Body of pancreas (tissue), 4 donors: ENCODE results near the gene HIP1R. TPM values are rescaled to one million over a fixed set of nuclear protein-coding genes. Genes with fewer than 3 reads are reported as not detected.
"Not testable (repeated sequence)": the region's sequence is repeated elsewhere in the genome, so short reads cannot be mapped to it uniquely, and the experiment has no call there.

ENCODE experiments used
- ATAC-seq: fragments of 150-250 bp; one replicate; pipeline ENCODE4 v1.9.1; 2016
- DNase-seq, 4 donors: peaks; one replicate each; pipeline ENCODE4 v3.0.0-alpha.2; 2019
- H3K27ac ChIP-seq, 4 donors: fragments of 200-600 bp; sonication (generic); 1 replicate in 3 of 4; 2 replicates in 1 of 4; pipeline versions ENCODE4 v1.5.1 to v1.6.1; 2016 to 2019; ENCODE audit warnings: mild to moderate bottlenecking in 1 of 4, mixed read lengths in 1 of 4, moderate library complexity in 1 of 4
- H3K27me3 ChIP-seq, 2 donors: fragments of 200-600 bp; sonication (generic); one replicate each; pipeline ENCODE4 v1.6.0; 2016; ENCODE audit warnings: mild to moderate bottlenecking in 1 of 2
- H3K36me3 ChIP-seq, 2 donors: fragments of 200-600 bp; sonication (generic); replicated peaks in 1 of 2; 2 replicates each; pipeline ENCODE4 v1.5.1; 2016; ENCODE audit warnings: low read depth in 2 of 2; ENCODE audit not compliant: insufficient read depth in 1 of 2
- H3K4me1 ChIP-seq: fragments of 200-600 bp; sonication (generic); one replicate; pipeline ENCODE4 v1.6.0; 2016
- H3K4me3 ChIP-seq, 2 donors: fragments of 200-600 bp; sonication (generic); 1 replicate in 1 of 2; 2 replicates in 1 of 2; pipeline ENCODE4 v1.5.1; 2016 to 2019
- H3K9me3 ChIP-seq, 3 donors: fragments of 200-600 bp; sonication (generic); 1 replicate in 2 of 3; 2 replicates in 1 of 3; pipeline ENCODE4 v1.5.1; 2016
- CTCF ChIP-seq, 7 experiments: fragments of 450-650 bp in 4 of 7; fragments of 200-600 bp in 3 of 7; sonication (generic) in 3 of 7; IDR thresholded peaks; one replicate each; pipeline ENCODE4 v1.5.1; 2016 to 2019; ENCODE audit warnings: antibody characterized with exemption in 7 of 7
- POLR2A ChIP-seq, 3 donors: fragments of 450-650 bp; IDR thresholded peaks; one replicate each; pipeline ENCODE4 v1.6.1; 2016; ENCODE audit warnings: antibody characterized with exemption in 3 of 3, mild to moderate bottlenecking in 2 of 3
- WGBS, 2 donors: methylation state at CpG; one replicate each; pipeline ENCODE4 v1.1.5; 2017; 5-methylcytosine and 5-hydroxymethylcytosine counted together
- intact Hi-C: fragments of 100-400 bp; cut with DNase I; formaldehyde crosslinking; loops from one replicate; pipeline ENCODE4 v1.15.1; 2023
- total RNA-seq, 2 donors: library from RNA; depleted of rRNA; stranded (reverse); fragments of >200 nt; gene quantifications; one replicate each; pipeline ENCODE4 v1.1.0, GENCODE V29; 2016

Gene HIP1R
- total RNA-seq, 2 donors from 2014 or later: 111 to 183 TPM

DNA sequence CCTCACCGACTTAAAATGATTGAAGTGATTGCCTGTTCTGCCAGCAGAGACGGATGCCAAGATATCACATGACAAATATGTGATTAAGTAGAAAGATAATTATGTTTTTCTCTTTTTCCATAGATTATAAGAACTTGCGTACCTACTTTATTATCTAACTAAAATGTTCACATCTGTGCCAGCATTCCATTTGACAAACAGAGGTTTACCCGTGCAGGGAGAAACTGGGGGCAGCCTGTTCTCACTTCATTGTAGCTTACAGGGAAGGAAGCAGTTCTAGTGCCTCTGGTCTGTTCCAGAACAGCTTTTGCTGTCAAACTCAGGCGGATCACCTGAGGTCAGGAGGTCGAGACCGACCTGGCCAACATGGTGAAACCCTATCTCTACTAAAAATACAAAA lies 31.3 kb upstream of the HIP1R start:
- 18 to 28% methylated on average over 7 of the region's 7 CpGs for WGBS, 2 donors
- DNase-seq: peak in 1 of 4 donors; percentile 18
- ATAC-seq: peak; percentile 40
- no peaks in the 10 kb centered on the region for H3K27me3 ChIP-seq
- no peaks in the 10 kb centered on the region for H3K36me3 ChIP-seq
- H3K4me3 ChIP-seq: no peak overlapping the region
- H3K27ac ChIP-seq: peak overlapping the region in 2 of 4 donors; percentile 31 to 42
- TF ChIP-seq CTCF (IDR thresholded peaks at IDR 0.05) (no peak), POLR2A (IDR thresholded peaks at IDR 0.05) (no peak)
- H3K9me3 ChIP-seq: no peaks in the 10 kb centered on the region
- H3K4me1 ChIP-seq: peaks cover 15% of the 10 kb centered on the region
- intact Hi-C loops: no loop called here

DNA sequence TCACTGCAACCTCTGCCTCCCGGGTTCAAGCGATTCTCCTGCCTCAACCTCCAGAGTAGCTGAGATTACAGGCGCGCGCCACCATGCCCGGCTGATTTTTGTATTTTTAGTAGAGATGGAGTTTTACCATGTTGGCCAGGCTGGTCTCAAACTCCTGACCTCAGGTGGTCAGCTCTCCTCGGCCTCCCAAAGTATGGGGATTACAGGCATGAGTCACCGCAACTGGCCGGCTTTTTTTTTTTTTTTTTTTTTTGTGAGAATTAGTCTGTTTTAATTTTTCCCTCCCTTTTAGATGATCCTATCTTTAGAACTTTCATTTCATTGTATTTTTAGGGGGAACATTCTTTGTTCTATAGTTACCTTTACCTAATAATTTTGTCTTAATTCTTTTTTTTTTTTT lies 30.3 kb upstream of the HIP1R start:
- H3K27ac ChIP-seq, H3K27me3 ChIP-seq, ATAC-seq, intact Hi-C loops, H3K9me3 ChIP-seq, DNase-seq, H3K4me3 ChIP-seq, H3K36me3 ChIP-seq: not testable (repeated sequence)
- 94 to 98% methylated on average over 8 to 9 of the region's 9 CpGs for WGBS, 2 donors
- H3K4me1 ChIP-seq: peaks cover 15% of the 10 kb centered on the region

DNA sequence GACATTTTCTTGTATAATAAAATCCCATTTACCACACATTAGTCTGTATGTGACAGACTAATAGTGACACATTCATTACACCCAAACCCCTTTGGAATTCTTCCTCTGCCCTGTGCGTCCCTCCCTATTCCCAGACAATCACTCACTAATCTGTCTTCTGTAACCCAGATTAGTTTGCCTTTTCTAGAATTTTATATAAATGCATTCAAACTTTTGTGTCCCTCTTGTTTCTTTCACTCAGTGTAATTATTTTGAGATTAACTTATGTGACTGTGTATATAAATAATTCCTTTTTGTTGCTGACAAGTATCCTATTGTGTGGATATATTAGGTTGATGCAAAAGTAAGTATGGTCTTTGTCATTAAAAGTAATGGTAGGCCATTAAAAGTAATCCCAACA lies 27.6 kb upstream of the HIP1R start:
- TF ChIP-seq CTCF (IDR thresholded peaks at IDR 0.05) (no peak), POLR2A (IDR thresholded peaks at IDR 0.05) (no peak)
- DNase-seq: no peak
- intact Hi-C loops: no loop called here
- Histone ChIP-seq H3K27me3 (no peaks in the 10 kb centered on the region), H3K4me1 (peaks cover 15% of the 10 kb centered on the region), H3K36me3 (no peaks in the 10 kb centered on the region), H3K9me3 (no peaks in the 10 kb centered on the region), H3K4me3 (no peak overlapping the region), H3K27ac (no peak overlapping the region)
- WGBS, 2 donors: 63 to 65% methylated on average over 1 of the region's 1 CpG
- ATAC-seq: no peak

DNA sequence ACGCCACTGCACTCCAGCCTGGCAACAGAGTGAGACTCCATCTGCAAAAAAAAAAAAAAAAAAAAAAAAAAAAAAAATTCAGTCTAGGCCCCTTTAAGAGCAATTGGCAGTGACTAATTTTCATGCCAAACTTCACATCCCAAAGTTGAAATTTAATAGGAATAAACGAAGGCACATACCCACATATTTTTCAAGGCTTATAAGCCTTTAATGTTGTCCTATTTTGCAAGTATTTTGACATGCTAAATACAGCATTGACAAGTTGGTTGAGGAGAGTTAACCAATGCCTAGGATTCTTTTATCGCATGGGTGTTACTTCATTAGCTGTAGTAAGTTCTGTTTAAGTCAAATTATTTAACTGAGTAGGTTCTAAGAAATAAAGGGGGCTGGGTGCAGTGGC lies 23.5 kb upstream of the HIP1R start:
- H3K27me3 ChIP-seq: no peaks in the 10 kb centered on the region
- H3K9me3 ChIP-seq: no peaks in the 10 kb centered on the region
- no peaks in the 10 kb centered on the region for H3K4me1 ChIP-seq
- 36 to 38% methylated on average over 3 of the region's 3 CpGs for WGBS, 2 donors
- H3K36me3 ChIP-seq: no peaks in the 10 kb centered on the region
- no peak for TF ChIP-seq POLR2A (IDR thresholded peaks at IDR 0.05)
- no peak for TF ChIP-seq CTCF (IDR thresholded peaks at IDR 0.05)
- H3K27ac ChIP-seq: peak overlapping the region in 1 of 4 donors; percentile 22
- DNase-seq (no peak), ATAC-seq (peak; percentile 18)
- no peak overlapping the region for H3K4me3 ChIP-seq
- intact Hi-C loops: no loop called here

- TF ChIP-seq POLR2A (IDR thresholded peaks at IDR 0.05) (no peak), CTCF (IDR thresholded peaks at IDR 0.05) (no peak)
- Histone ChIP-seq H3K4me3 (no peak overlapping the region), H3K27me3 (no peaks in the 10 kb centered on the region), H3K27ac (no peak overlapping the region), H3K4me1 (no peaks in the 10 kb centered on the region), H3K9me3 (no peaks in the 10 kb centered on the region), H3K36me3 (no peaks in the 10 kb centered on the region)
- intact Hi-C loops: no loop called here
- no peak for DNase-seq
- no peak for ATAC-seq
- 69 to 74% methylated on average over 10 of the region's 10 CpGs for WGBS, 2 donors
Measured at GRCh38 chr12:122813310-122813713, 21.9 kb upstream of the HIP1R start.
